Liver (tissue), 9 donors: Measurements from ENCODE around the gene ABLIM3. TPM values are rescaled to one million over a fixed set of nuclear protein-coding genes. Genes with fewer than 3 reads are reported as not detected.

ENCODE experiments used
- DNase-seq: peaks from one replicate; pipeline ENCODE4 v3.0.0-alpha.2; 2017; ENCODE audit warnings: low spot score
- H3K27ac ChIP-seq, 2 donors: one replicate each; pipeline ENCODE4 v1.7.0; 2013; ENCODE audit warnings: inconsistent platforms in 2 of 2, low read length in 2 of 2, control low read depth in 1 of 2, low read depth in 1 of 2, mild to moderate bottlenecking in 1 of 2
- H3K27me3 ChIP-seq, 4 donors: one replicate each; pipeline versions ENCODE4 v1.6.1 to v1.7.0; 2013; ENCODE audit warnings: low read length in 3 of 4, inconsistent platforms in 1 of 4, mild to moderate bottlenecking in 1 of 4, moderate library complexity in 1 of 4; ENCODE audit not compliant: control insufficient read depth in 4 of 4, insufficient read depth in 4 of 4
- H3K36me3 ChIP-seq, 4 donors: one replicate each; pipeline versions ENCODE4 v1.6.1 to v1.7.0; 2013; ENCODE audit warnings: low read length in 3 of 4, mild to moderate bottlenecking in 3 of 4, low read depth in 1 of 4, moderate library complexity in 1 of 4; ENCODE audit not compliant: control insufficient read depth in 4 of 4, insufficient read depth in 3 of 4
- H3K4me1 ChIP-seq, 4 donors: one replicate each; pipeline versions ENCODE4 v1.6.1 to v1.7.0; 2013; ENCODE audit warnings: low read length in 3 of 4, mild to moderate bottlenecking in 3 of 4, moderate library complexity in 1 of 4; ENCODE audit not compliant: control insufficient read depth in 4 of 4, insufficient read depth in 4 of 4
- H3K4me3 ChIP-seq, 3 donors: one replicate each; pipeline versions ENCODE4 v1.6.1 to v1.7.0; 2013; ENCODE audit warnings: low read length in 3 of 3, control low read depth in 1 of 3, low read depth in 1 of 3, mild to moderate bottlenecking in 1 of 3
- H3K9ac ChIP-seq, 2 donors: one replicate each; pipeline ENCODE4 v1.7.0; 2013; ENCODE audit warnings: low read length in 2 of 2, mild to moderate bottlenecking in 2 of 2, moderate library complexity in 2 of 2, control low read depth in 1 of 2, low read depth in 1 of 2
- H3K9me3 ChIP-seq, 4 donors: one replicate each; pipeline versions ENCODE4 v1.6.1 to v1.7.0; 2013; ENCODE audit warnings: low read length in 3 of 4; ENCODE audit not compliant: control insufficient read depth in 4 of 4
- EGR1 ChIP-seq, 2 donors: IDR thresholded peaks; 2 replicates each; pipeline ENCODE4 v1.6.1; 2016 to 2018; ENCODE audit warnings: antibody characterized with exemption in 2 of 2, low read depth in 2 of 2
- FOXA1 ChIP-seq: IDR thresholded peaks from 2 replicates; pipeline ENCODE4 v1.6.1; 2016; ENCODE audit warnings: antibody characterized with exemption
- FOXA2 ChIP-seq: IDR thresholded peaks from 2 replicates; pipeline ENCODE4 v1.6.1; 2016; ENCODE audit warnings: antibody characterized with exemption
- GABPA ChIP-seq, 2 donors: IDR thresholded peaks in 1 of 2; conservative IDR thresholded peaks in 1 of 2; 2 replicates each; pipeline ENCODE4 v1.6.1; 2016; ENCODE audit warnings: antibody characterized with exemption in 2 of 2, mild to moderate bottlenecking in 1 of 2, moderate library complexity in 1 of 2
- HNF4A ChIP-seq, 2 donors: conservative IDR thresholded peaks; 2 replicates each; pipeline ENCODE4 v1.6.1; 2016; ENCODE audit warnings: antibody characterized with exemption in 2 of 2, mild to moderate bottlenecking in 2 of 2
- HNF4G ChIP-seq: IDR thresholded peaks from 2 replicates; pipeline ENCODE4 v1.6.1; 2016; ENCODE audit warnings: antibody characterized with exemption
- NR2F2 ChIP-seq: IDR thresholded peaks from 2 replicates; pipeline ENCODE4 v1.6.1; 2016; ENCODE audit warnings: antibody characterized with exemption
- RXRA ChIP-seq, 2 donors: IDR thresholded peaks; 2 replicates each; pipeline ENCODE4 v1.6.1; 2017 to 2018; ENCODE audit warnings: antibody characterized with exemption in 2 of 2, mild to moderate bottlenecking in 1 of 2
- SP1 ChIP-seq: IDR thresholded peaks from 2 replicates; pipeline ENCODE4 v1.6.1; 2018; ENCODE audit warnings: antibody characterized with exemption, mild to moderate bottlenecking
- TAF1 ChIP-seq: conservative IDR thresholded peaks from 2 replicates; pipeline ENCODE4 v1.6.1; 2016; ENCODE audit warnings: antibody characterized with exemption, mild to moderate bottlenecking
- WGBS: extraction: QIAGEN DNeasy Blood & Tissue Kit; methylation state at CpG from one replicate; pipeline ENCODE4 v1.1.7; 2013; 5-methylcytosine and 5-hydroxymethylcytosine counted together
- polyA plus RNA-seq, 2 donors: library from polyadenylated mRNA; stranded (reverse) in 1 of 2; unstranded in 1 of 2; fragments of 200-250 nt in 1 of 2; fragments of >200 nt in 1 of 2; fragmentation: Nextera tagmentation in 1 of 2; extraction: Ambion mirVana in 1 of 2; gene quantifications; one replicate each; pipeline versions ENCODE4 v1.2.1 to v1.2.3, GENCODE V29; 2013 to 2015
- total RNA-seq, 2 donors: library from RNA; depleted of rRNA; stranded (reverse); fragments of >200 nt; gene quantifications; one replicate each; pipeline ENCODE4 v1.2.3, GENCODE V29; 2014
- TF ChIP-seq, protein P1 (sequence below): IDR thresholded peaks from 2 replicates; pipeline ENCODE4 v1.6.1; 2016; ENCODE audit warnings: antibody characterized with exemption, mild to moderate bottlenecking
- TF ChIP-seq, protein P2 (sequence below): IDR thresholded peaks from 2 replicates; pipeline ENCODE4 v1.6.1; 2016; ENCODE audit warnings: antibody characterized with exemption
- TF ChIP-seq, protein P3 (sequence below): fragments of 150-350 bp; IDR thresholded peaks from 2 replicates; pipeline ENCODE4 v1.5.1; 2017; ENCODE audit warnings: improper control_type of control experiment, low read depth, low read length; ENCODE audit not compliant: missing input control
- TF ChIP-seq, protein P4 (sequence below): IDR thresholded peaks from 2 replicates; pipeline ENCODE4 v1.6.1; 2016; ENCODE audit warnings: antibody characterized with exemption
- donor health status: healthy.
- donor health status: healthy.
- donor health status: healthy.
- donor health status: healthy.
- donor health status: healthy.

Gene ABLIM3
- total and polyA plus RNA-seq, 4 donors = 6.8 to 131 (median 43.1) TPM

DNA sequence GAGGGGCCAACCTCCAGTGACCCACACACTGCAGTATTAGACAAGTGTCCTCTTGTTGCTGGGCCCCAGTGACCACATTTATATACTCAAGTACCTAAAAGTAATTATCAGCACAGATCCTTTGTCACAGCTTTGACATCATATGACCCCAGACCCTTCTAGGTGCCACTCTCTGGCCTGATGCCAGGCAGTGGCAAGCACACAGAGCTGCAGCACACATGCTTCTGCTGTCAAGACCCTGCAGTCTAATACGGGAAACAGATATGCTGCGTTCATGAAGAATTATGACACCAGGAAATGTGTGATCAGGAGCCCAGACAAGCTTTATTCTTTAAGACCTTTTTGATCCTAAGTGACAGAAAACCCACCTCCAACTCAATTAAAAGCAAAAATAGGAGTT, 66.5 kb downstream of the ABLIM3 start:
- no peak overlapping the region for H3K27ac ChIP-seq
- no peak for DNase-seq
- H3K4me3 ChIP-seq = no peak overlapping the region
- H3K4me1 ChIP-seq = peaks cover 0 to 20% (median 8%) of the 10 kb centered on the region in 4 donors
- H3K9me3 ChIP-seq = no peaks in the 10 kb centered on the region
- no peak overlapping the region for H3K9ac ChIP-seq
- TF ChIP-seq FOXA2 (no peak), RXRA (IDR thresholded peaks at IDR 0.05) (no peak), HNF4G (no peak), GABPA (IDR thresholded peaks at IDR 0.05 in 1 of 2, conservative IDR thresholded peaks at IDR 0.05 in 1 of 2) (no peak), TAF1 (no peak), FOXA1 (no peak), EGR1 (IDR thresholded peaks at IDR 0.05; ENCODE audit: low read depth in 2 of 2) (no peak), SP1 (no peak), HNF4A (conservative IDR thresholded peaks at IDR 0.05) (no peak), NR2F2 (no peak)
- TF ChIP-seq, protein P1, sequence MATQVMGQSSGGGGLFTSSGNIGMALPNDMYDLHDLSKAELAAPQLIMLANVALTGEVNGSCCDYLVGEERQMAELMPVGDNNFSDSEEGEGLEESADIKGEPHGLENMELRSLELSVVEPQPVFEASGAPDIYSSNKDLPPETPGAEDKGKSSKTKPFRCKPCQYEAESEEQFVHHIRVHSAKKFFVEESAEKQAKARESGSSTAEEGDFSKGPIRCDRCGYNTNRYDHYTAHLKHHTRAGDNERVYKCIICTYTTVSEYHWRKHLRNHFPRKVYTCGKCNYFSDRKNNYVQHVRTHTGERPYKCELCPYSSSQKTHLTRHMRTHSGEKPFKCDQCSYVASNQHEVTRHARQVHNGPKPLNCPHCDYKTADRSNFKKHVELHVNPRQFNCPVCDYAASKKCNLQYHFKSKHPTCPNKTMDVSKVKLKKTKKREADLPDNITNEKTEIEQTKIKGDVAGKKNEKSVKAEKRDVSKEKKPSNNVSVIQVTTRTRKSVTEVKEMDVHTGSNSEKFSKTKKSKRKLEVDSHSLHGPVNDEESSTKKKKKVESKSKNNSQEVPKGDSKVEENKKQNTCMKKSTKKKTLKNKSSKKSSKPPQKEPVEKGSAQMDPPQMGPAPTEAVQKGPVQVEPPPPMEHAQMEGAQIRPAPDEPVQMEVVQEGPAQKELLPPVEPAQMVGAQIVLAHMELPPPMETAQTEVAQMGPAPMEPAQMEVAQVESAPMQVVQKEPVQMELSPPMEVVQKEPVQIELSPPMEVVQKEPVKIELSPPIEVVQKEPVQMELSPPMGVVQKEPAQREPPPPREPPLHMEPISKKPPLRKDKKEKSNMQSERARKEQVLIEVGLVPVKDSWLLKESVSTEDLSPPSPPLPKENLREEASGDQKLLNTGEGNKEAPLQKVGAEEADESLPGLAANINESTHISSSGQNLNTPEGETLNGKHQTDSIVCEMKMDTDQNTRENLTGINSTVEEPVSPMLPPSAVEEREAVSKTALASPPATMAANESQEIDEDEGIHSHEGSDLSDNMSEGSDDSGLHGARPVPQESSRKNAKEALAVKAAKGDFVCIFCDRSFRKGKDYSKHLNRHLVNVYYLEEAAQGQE = no peak
- TF ChIP-seq, protein P2, sequence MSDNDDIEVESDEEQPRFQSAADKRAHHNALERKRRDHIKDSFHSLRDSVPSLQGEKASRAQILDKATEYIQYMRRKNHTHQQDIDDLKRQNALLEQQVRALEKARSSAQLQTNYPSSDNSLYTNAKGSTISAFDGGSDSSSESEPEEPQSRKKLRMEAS = no peak
- TF ChIP-seq, protein P3, sequence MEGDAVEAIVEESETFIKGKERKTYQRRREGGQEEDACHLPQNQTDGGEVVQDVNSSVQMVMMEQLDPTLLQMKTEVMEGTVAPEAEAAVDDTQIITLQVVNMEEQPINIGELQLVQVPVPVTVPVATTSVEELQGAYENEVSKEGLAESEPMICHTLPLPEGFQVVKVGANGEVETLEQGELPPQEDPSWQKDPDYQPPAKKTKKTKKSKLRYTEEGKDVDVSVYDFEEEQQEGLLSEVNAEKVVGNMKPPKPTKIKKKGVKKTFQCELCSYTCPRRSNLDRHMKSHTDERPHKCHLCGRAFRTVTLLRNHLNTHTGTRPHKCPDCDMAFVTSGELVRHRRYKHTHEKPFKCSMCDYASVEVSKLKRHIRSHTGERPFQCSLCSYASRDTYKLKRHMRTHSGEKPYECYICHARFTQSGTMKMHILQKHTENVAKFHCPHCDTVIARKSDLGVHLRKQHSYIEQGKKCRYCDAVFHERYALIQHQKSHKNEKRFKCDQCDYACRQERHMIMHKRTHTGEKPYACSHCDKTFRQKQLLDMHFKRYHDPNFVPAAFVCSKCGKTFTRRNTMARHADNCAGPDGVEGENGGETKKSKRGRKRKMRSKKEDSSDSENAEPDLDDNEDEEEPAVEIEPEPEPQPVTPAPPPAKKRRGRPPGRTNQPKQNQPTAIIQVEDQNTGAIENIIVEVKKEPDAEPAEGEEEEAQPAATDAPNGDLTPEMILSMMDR = no peak
- 80% methylated on average over 2 of the region's 2 CpGs for WGBS
- H3K36me3 ChIP-seq = peaks cover 8 to 79% (median 54%) of the 10 kb centered on the region in 4 donors
- H3K27me3 ChIP-seq = no peaks in the 10 kb centered on the region

DNA sequence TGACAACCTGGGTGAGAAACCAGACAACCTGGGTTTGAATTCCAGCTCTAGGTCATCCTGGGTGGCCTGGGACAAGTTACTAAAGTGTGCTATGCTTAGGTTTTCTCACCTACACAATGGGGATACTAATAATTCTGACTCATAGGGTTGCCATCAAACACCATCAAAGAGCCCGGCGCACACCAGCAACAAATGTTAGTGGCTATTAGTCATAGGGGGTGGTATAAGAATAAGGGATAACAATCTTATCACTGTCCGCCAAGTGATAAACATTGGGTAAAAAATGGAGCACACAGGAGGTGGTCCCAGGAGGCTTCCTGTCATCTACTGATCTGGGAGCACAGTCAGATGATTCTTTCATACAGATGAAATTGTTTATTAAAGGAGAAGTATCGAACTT, 68.9 kb downstream of the ABLIM3 start:
- no peak overlapping the region for H3K27ac ChIP-seq
- TF ChIP-seq EGR1 (IDR thresholded peaks at IDR 0.05; ENCODE audit: low read depth in 2 of 2) = no peak
- TF ChIP-seq, protein P3 = no peak
- TF ChIP-seq, protein P4, sequence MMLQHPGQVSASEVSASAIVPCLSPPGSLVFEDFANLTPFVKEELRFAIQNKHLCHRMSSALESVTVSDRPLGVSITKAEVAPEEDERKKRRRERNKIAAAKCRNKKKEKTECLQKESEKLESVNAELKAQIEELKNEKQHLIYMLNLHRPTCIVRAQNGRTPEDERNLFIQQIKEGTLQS = no peak
- H3K36me3 ChIP-seq = peaks cover 8 to 81% (median 51%) of the 10 kb centered on the region in 4 donors
- H3K4me1 ChIP-seq = peaks cover 0 to 10% (median 6%) of the 10 kb centered on the region in 4 donors
- no peaks in the 10 kb centered on the region for H3K9me3 ChIP-seq
- H3K27me3 ChIP-seq = no peaks in the 10 kb centered on the region
- no peak for DNase-seq
- H3K4me3 ChIP-seq = no peak overlapping the region
- WGBS = 95% methylated on average over 4 of the region's 4 CpGs
- H3K9ac ChIP-seq = no peak overlapping the region
